ENCODE measurements around the gene HIVEP3. TPM values are rescaled to one million over a fixed set of nuclear protein-coding genes. Genes with fewer than 3 reads are reported as not detected.

The HIVEP3 gene
- total RNA-seq, 1 donor from 2014 or later = 21.5 TPM

DNA sequence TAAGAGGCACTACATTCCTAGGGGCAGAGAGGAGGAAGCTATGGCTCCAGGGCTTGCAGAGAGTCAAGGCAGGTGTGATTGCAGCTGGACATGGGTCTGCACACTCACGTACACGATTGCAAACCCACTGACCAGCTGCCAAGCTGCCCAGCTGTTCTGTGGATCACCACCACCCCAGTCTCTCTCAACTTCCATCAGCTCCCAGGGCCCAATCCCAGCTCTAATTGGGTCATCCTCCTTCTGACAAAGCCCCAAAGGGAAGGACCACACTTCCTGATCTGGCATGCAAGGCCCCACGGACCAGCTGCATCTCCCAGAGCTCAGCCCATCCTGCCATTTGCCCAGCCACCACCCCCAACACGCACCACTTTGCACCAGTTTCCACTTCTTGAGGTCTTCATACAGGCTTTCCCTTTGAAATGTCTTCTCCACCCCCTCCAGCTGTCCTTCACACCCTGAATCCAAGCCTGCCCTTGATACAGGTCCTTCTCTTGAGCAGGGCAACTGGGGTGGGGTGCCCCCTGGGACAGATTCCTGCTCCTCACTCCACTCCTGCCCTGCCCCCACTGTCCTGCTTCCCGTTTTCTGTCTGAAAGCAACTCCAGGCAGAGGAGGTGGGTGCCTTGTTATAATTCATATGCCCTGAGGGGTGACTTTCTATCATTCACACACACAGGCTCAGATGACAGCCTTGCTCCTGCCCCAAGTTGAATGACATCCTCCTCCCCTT, 254.9 kb downstream of the HIVEP3 start:
- DNase-seq = no peak

DNA sequence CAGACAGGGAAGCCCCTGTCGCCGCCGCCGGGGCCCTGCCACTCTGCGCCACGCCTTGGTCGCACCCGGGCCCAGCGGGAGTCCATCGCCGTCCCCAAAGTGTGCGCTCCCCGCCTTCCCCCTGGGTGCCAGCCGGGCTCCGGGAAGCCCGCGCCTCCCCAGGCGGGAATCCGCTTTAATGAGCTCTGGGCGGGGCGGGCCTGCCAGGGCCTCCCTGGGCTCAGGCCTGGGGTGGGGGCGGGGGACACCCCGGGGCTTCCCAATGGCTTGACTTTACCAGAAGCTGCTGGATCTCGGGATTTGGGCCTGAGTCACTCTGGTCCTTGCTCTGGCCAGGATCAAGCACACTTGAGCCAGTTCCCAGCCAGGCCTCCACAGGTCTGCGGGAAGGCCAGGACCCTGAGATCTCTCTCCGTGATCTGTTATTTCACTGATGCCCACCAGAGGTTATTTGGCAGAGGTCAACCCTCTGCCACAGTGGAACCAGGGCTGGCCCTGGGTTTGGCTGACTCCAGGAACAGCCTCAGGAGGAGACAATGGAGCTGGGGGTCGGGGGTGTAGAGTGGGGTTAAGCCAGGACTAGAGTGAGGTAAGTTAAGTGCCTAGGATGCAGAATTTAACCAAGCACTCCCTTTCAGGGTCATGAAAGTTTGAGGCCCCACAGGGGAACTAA, 255.8 kb downstream of the HIVEP3 start:
- DNase-seq = no peak

DNA sequence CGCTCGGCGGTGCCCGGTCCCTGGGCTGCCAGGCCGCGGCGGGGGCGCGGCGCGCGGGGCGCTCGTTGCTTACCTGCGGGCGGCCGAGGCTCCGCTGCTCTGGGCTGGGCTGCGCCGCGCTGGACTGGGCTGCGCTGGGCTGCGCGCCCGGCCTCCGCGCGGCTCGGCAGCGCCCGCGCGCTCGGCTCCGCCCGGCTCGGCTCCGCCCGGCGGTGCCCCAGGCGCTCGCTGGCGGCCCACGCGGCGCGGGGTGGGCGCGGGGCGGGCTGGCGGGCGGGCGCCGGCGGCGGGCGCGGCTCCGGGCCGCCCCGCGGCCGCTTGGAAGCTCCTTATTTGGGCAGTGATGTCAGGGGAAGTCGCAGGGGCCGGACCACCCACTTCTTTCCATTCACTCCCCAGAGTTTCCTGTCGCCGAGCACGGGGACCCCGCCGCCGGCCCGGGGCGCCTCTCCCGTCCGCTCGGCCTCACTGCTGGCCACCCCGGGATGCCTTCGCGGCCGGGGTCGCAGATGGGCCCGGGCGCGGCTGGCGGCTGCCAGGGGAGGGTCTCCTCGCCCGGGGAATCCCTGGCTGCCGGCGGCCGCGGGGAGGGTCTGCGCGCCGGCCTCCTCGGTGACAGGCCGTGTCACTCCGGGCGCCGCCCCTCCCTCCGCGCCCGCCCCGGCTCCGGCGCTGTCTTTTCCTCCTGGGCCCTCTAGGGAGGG, 256.5 kb downstream of the HIVEP3 start:
- no peak for DNase-seq

DNA sequence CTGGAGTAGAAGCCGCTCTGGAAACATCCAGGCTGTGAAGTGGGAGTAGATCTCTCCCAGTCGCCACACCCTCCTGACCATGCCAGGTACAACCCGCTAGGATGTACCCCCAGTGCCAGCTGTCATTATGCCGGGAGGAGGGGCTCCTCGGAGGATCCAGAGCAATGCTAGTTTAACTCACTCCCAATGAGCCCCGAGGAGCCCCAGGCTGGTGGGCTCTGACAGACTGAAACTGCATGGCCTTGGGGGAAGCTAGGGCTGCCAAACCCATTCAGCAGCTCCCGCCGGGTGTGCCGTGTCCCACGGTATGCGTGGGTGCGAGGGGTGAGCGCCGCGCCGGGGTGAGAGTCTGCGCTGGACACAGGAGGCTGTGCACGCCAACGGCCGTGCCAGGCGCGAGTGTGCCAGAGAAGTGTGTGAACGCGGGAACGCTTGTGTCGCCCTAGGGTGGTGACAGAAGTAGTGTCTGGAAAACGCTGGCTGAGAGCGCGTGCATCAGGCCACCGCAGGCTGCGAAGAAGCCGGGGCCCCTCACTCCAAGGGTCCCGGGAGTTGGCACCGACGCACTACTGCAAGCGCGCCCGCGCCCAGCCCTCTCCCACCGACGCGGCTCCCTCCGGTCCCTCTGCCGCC, 257.2 kb downstream of the HIVEP3 start:
- DNase-seq = no peak

DNA sequence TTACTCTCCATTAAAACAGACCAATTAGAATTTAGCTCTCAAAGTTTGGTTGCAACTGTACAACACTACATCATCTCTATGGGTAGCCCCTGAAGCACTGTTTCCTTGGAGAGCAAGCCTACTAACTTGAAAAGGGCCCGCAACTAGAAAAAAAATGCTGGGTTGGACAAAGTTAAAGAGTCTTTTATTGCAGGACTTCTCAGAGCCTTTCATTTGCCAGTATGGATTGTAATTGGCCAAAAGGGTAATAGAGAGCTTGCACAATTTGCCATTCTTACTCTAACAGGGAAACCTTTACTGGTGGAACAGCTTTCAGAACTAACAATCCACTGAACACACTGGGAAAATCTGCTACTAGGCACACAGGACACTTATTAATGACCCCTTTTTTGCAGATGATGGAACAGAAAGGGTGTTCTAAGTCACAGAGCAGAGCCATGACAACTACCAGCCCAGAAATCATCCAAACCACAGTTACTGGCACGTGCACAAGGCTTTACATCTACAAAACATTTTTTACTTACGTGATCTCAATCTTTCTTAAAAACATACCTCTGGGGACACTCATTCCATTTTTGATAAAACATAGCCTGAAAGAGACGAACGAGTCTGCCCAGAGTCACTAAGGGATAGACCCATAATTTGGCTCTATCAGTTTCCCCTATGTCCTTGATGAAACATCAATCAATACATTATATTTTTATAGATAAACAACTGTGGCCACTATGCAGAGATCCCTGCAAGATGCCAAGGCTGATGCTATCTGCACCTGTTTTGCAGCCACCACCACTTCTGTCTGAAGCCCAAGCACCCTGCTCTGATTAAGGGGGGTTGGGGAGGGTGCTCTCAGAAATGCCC, 257.9 kb downstream of the HIVEP3 start:
- DNase-seq = no peak

DNA sequence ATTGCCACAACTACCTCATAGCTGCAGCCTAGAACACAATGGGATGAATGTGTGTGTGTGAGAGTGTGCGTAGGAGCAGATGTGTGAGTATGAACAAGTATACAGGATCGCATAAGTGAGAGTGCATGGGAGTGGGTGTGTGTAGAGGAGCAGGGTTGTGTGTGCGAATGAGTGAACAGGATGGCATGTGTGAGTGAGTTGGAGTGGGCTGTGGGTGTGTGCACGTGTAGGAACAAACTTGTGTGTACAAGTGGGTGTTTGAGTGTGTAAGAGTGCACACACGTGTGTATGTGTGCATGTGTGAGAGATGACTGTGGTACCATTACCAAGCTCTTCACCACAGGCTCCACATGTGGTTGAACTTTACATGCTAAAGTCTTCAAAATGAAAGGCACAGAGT, 258.8 kb downstream of the HIVEP3 start:
- no peak for DNase-seq

DNA sequence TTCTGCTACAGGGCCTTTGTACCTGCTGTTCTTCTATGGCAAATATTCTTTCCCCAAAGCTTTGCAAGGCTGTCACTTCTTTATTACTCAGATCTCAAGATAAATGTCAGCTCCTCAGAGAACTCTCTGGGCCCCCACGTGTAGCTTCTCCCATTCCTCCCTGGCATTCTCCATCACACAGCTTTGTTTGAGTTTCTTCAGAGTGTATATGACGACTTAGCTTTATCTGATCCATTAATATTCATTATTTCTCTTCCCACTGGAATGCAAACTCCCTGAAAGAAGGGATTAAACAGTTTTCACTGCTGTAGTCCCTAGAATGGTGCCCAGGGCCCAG, 259.6 kb downstream of the HIVEP3 start:
- no peak for DNase-seq

DNA sequence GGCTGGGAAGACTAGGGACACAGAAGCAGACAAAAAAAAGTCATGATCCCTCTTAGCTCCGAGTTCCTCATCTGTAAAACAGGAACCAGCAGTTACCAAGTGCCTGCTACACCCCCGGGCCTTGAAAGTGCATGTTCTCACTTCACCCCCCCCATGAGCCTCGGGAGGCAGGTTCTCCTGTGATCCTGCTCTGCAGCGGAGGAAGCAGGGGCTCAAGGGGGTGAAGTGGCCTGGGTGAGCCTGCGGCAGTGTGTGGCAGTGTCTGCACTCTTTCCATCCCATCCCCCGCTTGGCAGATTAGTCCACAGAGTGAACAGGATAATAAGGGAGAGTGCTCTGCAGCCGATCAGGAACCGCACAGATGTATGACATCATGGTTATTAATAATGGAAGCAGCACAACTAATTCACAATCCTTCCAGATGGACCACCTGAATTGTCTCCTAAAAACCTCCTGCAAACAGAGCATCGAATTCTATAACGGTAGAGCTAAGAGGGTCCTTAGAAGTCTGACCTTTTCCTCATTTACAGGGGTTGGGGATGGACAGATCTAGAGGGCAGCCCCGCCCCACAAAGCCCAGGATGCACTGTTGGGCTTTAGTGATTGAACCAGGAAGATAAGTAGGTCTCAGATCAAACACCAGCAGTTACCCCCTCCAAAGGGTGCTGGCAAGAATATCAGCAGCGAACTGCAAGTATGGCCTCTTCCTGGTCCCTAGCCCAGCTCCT, 260.1 kb downstream of the HIVEP3 start:
- no peak for DNase-seq

DNA sequence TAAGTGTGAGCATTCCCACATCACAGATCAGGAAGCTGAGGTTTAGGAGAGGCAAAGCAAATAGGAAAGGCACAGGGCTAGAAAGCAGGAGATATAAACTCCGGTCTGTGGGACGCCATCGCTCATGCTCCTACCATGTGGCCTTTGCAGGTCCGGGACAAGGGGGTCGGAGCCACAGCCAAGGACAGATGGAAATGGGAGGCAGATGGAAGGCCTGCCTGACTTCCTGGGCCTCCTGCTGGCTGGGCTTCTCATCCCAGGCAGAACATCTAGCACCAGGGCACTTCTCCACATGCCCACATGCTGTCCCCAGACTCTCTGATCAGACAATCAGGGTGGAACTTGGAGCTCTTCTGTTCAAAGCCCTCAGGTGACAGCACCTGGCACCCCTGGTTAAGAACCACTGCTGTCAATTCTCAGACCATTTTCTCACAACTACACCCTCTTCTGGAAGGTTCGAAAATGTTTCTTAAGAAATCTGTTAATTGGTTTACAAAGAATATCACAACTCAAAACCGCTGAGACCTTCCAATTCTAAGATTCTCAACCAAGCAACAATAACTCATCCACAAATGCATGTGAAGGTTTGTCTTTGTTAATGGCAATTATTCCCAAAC, 260.9 kb downstream of the HIVEP3 start:
- no peak for DNase-seq

DNA sequence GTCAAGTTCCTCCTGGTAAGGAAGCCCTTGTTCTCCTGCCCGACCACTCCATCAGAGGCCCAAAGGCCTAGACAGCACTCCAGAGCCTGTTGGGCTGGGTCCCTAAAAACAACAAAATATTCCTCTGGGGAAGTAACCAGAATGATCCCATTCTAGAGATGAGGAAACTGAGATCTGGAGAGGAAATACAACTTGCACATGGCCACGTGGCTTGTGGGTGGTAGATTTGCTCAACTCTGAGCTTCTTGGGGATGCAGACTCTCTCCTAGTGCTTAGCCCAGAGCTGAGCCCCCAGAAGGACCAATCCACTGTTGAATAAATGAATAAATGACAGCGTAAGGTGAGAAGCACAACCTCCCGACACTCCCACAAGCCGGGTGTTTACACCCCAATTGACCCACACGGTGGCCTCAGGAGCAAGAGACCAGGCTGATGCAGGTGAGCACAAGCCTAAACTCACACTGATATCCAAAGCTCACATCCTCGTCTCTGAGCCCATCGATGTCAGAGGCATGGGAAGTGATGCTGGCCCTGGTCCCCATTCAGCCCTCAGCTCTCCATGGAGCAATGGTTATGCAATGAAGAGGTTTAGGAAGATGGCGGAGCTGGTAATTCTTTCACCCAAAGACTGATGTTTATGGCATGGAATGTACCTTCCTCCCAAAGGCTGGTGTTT, 261.8 kb downstream of the HIVEP3 start:
- no peak for DNase-seq

DNA sequence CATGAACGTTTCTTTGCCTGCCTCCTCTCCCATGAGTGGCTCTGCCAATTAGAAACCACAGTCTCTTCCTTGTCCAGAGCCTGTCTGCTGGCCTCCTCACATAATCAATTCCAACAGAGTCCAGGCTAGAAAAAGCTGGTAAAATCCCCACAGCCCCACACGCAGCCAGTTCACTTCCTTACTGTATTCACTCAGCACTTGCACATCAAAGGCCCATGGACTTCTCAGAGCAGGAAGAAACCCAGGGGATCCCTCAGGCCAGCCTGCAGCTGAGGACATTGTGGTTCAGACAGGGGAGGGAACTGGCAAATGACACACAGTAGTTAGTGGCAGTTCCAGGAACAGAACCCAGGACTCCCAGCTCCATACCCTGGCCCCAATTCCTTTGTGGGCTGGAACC, 262.7 kb downstream of the HIVEP3 start:
- no peak for DNase-seq

DNA sequence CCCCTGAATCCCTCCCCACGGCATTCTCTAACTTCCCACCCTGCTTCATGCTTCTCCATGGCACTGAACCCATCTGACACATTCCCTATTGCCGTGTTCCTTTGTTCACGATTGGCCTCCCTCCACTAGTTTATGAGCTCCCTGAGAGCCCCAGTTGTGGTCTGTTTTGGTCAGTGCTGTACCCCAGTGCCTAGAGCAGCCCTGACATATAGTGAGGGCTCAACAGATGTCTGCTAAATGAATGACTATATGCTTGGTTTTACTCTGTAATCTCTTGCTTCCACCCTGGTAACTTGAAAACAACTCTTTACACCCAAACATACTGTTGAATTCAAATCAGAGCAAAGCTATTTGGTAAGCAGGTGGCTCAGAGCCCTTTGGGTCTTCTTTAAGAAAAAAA, 263.1 kb downstream of the HIVEP3 start:
- no peak for DNase-seq

DNA sequence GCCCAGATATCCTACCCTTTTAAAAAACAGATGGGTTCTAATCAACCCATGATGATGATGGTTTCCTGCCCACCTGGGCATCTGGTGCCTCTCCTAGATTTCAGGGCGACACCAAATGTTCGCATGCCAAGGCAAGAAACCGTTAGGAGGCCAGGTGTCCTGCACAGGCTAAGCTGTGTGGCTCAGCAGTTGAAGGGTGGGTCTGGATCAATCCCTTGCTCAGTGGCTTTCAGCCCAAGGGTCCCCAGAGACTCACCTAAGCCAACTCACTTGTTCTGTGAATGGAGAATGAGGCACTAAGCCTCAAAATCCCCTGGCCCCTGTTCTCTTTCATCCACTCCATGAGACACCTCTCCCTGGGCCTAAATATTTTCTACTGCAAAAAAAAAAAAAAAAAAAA, 265.1 kb downstream of the HIVEP3 start:
- no peak for DNase-seq

DNA sequence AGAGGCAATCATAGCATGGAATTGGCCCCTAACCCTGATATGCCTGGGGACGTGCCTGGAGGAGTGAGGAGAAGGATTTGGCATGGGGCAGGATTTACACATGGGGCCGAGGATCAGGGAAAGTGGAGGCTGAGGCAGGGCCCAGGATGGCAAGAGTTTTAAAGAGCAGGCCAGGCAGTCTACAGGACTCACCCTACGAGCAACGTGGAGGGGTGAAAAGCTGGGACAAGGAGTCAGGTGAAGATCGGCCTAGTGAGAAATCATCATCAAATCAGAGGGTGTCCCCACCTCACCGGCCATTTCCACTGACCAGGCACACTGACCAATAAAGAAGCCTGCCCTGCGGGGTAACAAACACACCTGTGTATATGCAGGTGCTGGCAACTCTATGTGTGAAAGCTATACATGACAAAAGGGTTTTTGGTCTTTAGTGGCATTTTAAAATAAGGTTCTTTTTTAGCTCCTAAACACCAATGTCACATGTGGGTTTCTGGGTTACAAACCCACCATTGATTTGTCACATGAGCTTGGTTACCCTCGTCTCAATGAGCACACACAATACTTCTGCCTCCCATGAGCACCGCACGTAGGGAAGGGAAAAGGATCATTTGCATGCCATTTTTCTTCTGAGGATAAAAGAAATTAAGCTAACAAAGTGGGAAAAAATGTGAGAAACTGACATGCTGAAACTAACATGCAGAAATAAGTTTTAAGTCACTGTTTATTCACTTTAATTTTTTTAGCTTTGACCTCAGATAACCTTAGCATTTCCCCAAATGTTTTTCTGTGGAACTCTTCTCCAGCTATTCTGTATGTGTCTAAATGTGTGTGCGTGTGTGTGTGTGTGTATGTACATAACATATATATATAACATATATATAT, 266.1 kb downstream of the HIVEP3 start:
- DNase-seq = no peak

DNA sequence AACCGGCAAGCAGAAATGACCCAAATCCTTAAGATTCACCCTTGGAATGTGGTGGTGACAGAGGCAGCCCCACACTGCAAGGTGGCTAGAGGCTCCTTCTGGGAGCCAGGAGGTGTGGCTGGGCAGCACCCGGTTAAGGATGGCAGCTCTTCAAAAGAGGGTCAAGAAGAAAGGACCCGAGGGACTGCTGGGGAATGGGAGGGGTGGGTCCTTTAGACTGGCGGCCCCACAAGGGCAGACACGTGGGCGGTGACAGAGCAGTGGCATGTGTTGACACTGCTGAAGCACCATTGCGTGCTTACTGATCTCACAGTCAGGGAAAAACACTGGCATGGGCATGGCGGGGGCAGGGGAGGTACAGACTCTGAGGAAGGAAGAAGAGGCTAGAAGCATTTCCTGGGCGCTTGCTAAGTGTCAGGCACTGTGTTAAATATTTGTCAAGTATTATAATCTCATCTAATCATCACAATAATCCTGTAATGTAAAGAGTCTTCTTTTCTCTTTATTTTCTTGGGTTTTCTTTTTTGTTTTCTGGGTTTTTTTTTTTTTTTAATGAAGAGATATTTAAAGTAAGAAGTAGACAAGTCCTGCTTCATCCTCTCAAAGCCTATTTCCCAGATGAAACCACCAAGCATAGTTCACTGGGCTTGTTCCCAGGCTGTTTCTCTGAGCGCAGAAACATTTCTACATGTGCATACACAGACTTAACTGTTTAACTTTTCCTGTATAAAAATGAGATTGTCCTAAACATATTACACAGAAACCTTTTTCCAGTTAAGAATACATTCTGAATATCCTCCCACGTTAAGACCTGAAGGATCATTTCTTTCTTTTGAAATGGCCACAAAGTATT, 268.5 kb downstream of the HIVEP3 start:
- no peak for DNase-seq

DNA sequence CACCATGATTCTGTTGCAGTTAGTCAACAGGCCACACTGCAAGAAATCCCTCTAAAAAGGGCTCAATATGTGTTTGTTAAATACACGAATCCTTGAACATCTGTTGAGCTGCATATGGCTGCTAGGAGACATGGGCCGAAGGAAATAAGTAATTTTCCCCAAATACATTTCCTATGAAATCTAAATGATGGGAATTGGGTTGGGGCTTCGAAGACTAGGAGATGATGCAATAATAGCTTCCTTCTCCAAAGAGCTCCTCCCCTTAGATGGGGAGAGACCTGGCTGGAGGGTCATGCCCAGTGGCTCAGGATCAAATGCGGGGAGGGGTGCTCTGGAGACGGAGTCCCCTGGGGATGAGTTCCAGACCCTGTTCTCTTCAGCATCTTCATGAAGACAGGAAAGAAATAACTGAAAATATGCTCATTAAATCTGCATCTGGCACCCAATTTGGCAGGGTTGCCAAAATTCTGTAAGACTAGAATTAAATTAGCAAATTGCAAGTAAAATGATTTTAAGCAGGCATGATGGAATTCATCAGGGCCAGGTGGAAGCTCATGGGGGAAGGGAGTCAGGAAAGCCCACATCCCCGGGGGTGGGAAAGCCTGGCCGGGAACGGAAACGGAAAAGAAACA, 269.2 kb downstream of the HIVEP3 start:
- DNase-seq = no peak

DNA sequence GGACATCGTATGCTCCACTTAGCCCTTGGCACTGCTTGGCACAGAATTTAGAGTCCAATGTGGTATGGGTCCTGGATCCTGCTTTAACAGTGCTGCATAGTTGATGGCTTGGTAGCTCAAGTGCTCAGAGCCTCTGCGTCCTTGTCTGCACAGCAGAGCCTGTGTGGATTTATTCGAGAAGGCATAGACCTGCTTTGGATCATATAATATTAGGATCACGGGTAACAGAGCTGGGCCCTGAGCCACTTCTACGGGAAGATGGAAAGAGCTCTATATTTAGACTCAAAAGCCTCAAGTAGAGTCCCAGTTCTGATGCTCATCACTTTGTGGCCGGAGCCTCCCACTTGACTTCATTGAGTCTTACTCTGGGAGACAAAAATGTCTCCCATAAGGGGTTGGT, 269.9 kb downstream of the HIVEP3 start:
- DNase-seq = no peak

DNA sequence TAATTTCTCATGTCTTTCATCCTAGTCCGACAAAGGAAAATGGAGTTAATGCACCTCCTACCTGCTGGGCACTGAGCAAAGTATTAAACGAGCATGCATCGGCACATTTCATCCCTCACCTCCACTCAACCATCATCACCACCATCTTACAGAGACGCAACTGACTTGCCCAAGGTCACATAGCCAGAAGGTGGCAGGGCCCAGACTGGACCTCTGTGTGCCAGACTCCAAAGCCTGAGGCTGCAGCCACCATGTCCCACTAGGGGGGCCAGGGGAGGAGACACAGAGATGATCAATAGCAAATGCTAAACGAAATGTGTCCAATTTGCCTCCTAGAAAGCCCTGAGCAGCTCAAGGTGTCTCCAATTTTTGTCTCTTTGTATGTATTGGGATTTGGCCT, 270.5 kb downstream of the HIVEP3 start:
- DNase-seq = no peak

Data from occipital lobe (tissue), 2 donors.